OCI-LY7 (cell line): Measurements from ENCODE around the gene GOLGA8J. TPM values are rescaled to one million over a fixed set of nuclear protein-coding genes. Genes with fewer than 3 reads are reported as not detected.

Source experiments
- BruUV-seq: library from RNA; stranded (reverse); fragments of 400-500 nt; replicated peaks from 2 replicates; lab custom pipeline; 2021; lab: Mats Ljungman, UMichigan
- CTCF ChIA-PET: fragments of 300-600 bp; sonication (Branson Sonifier 250); formaldehyde crosslinking; loops from one replicate; lab custom pipeline; 2022; ENCODE audit warnings: antibody characterized with exemption; ENCODE audit not compliant: unreplicated experiment; lab: Charles Lee
- POLR2A ChIA-PET: fragments of 300-600 bp; sonication (Branson Sonifier 250); formaldehyde crosslinking; loops from one replicate; lab custom pipeline; 2022; ENCODE audit warnings: antibody characterized with exemption; lab: Charles Lee
- DNase-seq: peaks from one replicate; pipeline ENCODE4 v3.0.0-alpha.2; 2015; ENCODE audit warnings: low spot score
- H2AFZ ChIP-seq: fragments of 200-600 bp; sonication (generic), shearing (Covaris generic); 2 replicates; pipeline ENCODE4 v1.6.1; 2014; ENCODE audit warnings: mild to moderate bottlenecking, antibody characterized with exemption, low read length, moderate library complexity
- H3K27ac ChIP-seq: fragments of 200-600 bp; sonication (generic); 2 replicates; pipeline ENCODE4 v1.5.1; 2014; ENCODE audit warnings: mixed run types, low read depth, mild to moderate bottlenecking, moderate library complexity, low read length, inconsistent platforms; ENCODE audit not compliant: poor library complexity, severe bottlenecking
- H3K36me3 ChIP-seq: fragments of 200-600 bp; sonication (generic); 2 replicates; pipeline ENCODE4 v1.6.1; 2014; ENCODE audit warnings: mild to moderate bottlenecking, antibody characterized with exemption, low read length, moderate library complexity, mixed read lengths; ENCODE audit not compliant: insufficient read depth
- H3K4me1 ChIP-seq: fragments of 200-600 bp; sonication (generic); 2 replicates; pipeline ENCODE4 v1.5.1; 2014; ENCODE audit warnings: mild to moderate bottlenecking, low read length; ENCODE audit not compliant: insufficient read depth, poor library complexity, severe bottlenecking
- H3K4me2 ChIP-seq: fragments of 200-600 bp; sonication (generic); 2 replicates; pipeline ENCODE4 v1.6.1; 2014; ENCODE audit warnings: mild to moderate bottlenecking, low read length
- H3K4me3 ChIP-seq: fragments of 200-600 bp; sonication (generic); 2 replicates; pipeline ENCODE4 v1.5.1; 2014; ENCODE audit warnings: mild to moderate bottlenecking, low read depth, low read length; ENCODE audit not compliant: poor library complexity, severe bottlenecking
- H3K79me2 ChIP-seq: fragments of 200-600 bp; sonication (generic); 2 replicates; pipeline ENCODE4 v1.6.1; 2016; ENCODE audit warnings: low read depth, mild to moderate bottlenecking, low read length, moderate library complexity, mixed read lengths; ENCODE audit not compliant: insufficient read depth
- H3K9me2 ChIP-seq: fragments of 200-600 bp; sonication (generic); 2 replicates; pipeline ENCODE4 v1.6.1; 2016; ENCODE audit warnings: mild to moderate bottlenecking, low read length, mixed read lengths; ENCODE audit not compliant: insufficient read depth
- H3K9me3 ChIP-seq: fragments of 200-600 bp; sonication (generic); 2 replicates; pipeline ENCODE4 v1.6.1; 2014; ENCODE audit warnings: mild to moderate bottlenecking, mixed run types, low read length, mixed read lengths
- H4K20me1 ChIP-seq: fragments of 200-600 bp; sonication (generic); 2 replicates; pipeline ENCODE4 v1.6.1; 2014; ENCODE audit warnings: mild to moderate bottlenecking, antibody characterized with exemption, low read length, moderate library complexity, mixed read lengths; ENCODE audit not compliant: insufficient read depth
- EZH2phosphoT487 ChIP-seq: fragments of 200-600 bp; sonication (generic); IDR thresholded peaks from 2 replicates; pipeline ENCODE4 v1.6.1; 2018; ENCODE audit warnings: low read depth, borderline replicate concordance, mild to moderate bottlenecking, mixed run types, antibody characterized with exemption, low read length, moderate library complexity, mixed read lengths
- intact Hi-C: fragments of 100-400 bp; cut with micrococcal nuclease; formaldehyde crosslinking; loops from one replicate; pipeline ENCODE4 v1.10.0; 2022; ENCODE audit not compliant: unreplicated experiment
- total RNA-seq, 2 experiments: library from RNA; depleted of rRNA in 1 of 2; stranded (reverse); fragments of >200 nt in 1 of 2; shearing (Covaris generic) in 1 of 2; gene quantifications; 2 replicates each; pipeline ENCODE4 v1.2.3, GENCODE V29; 2014 to 2022
- TF ChIP-seq, protein P1 (sequence below): fragments of 200-600 bp; sonication (generic); conservative IDR thresholded peaks from 2 replicates; pipeline ENCODE4 v1.5.1; 2014; ENCODE audit warnings: mild to moderate bottlenecking, antibody characterized with exemption, low read length, moderate library complexity, mixed read lengths

GOLGA8J gene
- total RNA-seq, 2 experiments from 2014 or later = not detected

DNA sequence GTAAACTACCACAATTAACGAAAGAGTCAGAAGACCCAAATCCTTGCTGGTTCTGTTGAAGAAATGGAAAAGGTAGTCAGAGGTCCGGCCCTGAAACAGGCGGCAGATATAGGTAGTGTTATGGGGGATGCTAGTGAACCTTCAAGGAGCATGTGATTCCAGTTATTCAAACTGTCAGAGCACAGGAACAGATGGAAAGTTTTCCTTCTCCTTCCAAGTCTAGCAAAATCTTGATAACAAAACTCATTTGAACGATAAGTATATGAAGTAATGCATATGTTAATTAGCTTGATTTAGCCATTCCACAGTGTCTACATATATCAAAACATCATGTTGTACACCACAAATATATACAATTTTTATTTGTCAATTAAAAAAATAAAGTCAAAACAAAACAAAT, 26.6 kb upstream of the GOLGA8J start:
- no TSS peak for BruUV-seq
- no peaks in the 10 kb centered on the region for H3K79me2 ChIP-seq
- POLR2A ChIA-PET = no interaction called here

GRCh38 chr15:30059771-30060170, 23.0 kb upstream of the GOLGA8J start:
- CTCF ChIA-PET = no interaction called here
- DNase-seq = no peak
- BruUV-seq = no TSS peak

More for the DNA sequence above, 26.6 kb upstream of the GOLGA8J start:
- no peak for DNase-seq
- H3K9me3 ChIP-seq = no peaks in the 10 kb centered on the region
- H3K27ac ChIP-seq = no peak overlapping the region
- intact Hi-C loops = no loop called here
- H3K4me3 ChIP-seq = no peak overlapping the region
- no peak overlapping the region for H3K4me2 ChIP-seq
- TF ChIP-seq, protein P1, sequence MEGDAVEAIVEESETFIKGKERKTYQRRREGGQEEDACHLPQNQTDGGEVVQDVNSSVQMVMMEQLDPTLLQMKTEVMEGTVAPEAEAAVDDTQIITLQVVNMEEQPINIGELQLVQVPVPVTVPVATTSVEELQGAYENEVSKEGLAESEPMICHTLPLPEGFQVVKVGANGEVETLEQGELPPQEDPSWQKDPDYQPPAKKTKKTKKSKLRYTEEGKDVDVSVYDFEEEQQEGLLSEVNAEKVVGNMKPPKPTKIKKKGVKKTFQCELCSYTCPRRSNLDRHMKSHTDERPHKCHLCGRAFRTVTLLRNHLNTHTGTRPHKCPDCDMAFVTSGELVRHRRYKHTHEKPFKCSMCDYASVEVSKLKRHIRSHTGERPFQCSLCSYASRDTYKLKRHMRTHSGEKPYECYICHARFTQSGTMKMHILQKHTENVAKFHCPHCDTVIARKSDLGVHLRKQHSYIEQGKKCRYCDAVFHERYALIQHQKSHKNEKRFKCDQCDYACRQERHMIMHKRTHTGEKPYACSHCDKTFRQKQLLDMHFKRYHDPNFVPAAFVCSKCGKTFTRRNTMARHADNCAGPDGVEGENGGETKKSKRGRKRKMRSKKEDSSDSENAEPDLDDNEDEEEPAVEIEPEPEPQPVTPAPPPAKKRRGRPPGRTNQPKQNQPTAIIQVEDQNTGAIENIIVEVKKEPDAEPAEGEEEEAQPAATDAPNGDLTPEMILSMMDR = no peak
- no peak for TF ChIP-seq EZH2phosphoT487
- H3K4me1 ChIP-seq = no peaks in the 10 kb centered on the region
- H3K36me3 ChIP-seq = no peaks in the 10 kb centered on the region
- CTCF ChIA-PET = no interaction called here
- no peak overlapping the region for H2AFZ ChIP-seq
- no peaks in the 10 kb centered on the region for H4K20me1 ChIP-seq
- H3K9me2 ChIP-seq = no peaks in the 10 kb centered on the region

DNA sequence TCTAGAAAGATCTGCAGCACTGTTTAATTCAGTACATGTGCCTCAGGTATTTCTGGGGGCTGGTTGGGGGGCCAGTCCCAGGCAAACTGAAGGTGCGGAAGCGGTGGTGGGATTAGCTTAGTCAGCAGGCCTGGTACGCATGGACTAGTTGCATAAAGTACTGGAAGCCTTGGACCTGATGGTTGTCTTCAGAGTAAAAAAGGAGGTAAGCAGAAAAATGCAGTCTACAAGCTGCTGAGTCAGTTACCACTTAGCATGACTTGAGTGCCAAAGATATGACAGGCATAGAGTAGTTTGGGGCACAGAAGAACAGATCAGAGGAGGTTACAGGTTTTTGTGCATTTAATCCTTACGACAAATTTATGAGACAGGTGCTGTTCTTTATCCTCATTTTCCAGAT, 19.9 kb upstream of the GOLGA8J start:
- no peaks in the 10 kb centered on the region for H3K79me2 ChIP-seq
- CTCF ChIA-PET = no interaction called here
- intact Hi-C loops = no loop called here
- BruUV-seq = no TSS peak
- no peak for DNase-seq
- H2AFZ ChIP-seq = no peak overlapping the region
- no peaks in the 10 kb centered on the region for H3K4me1 ChIP-seq
- no peak overlapping the region for H3K4me3 ChIP-seq
- H3K4me2 ChIP-seq = no peak overlapping the region
- POLR2A ChIA-PET = interaction anchor here (0.6 kb wide), 1 partner anchor 13 kb away, joined by 5 read pairs; no protein-coding TSS in a partner anchor
- no peaks in the 10 kb centered on the region for H3K9me3 ChIP-seq
- TF ChIP-seq, protein P1 = no peak
- no peak for TF ChIP-seq EZH2phosphoT487
- no peaks in the 10 kb centered on the region for H3K9me2 ChIP-seq
- H4K20me1 ChIP-seq = no peaks in the 10 kb centered on the region
- no peaks in the 10 kb centered on the region for H3K36me3 ChIP-seq
- H3K27ac ChIP-seq = no peak overlapping the region

More at GRCh38 chr15:30059771-30060170, 23.0 kb upstream of the GOLGA8J start:
- H3K4me2 ChIP-seq = no peak overlapping the region
- H4K20me1 ChIP-seq = no peaks in the 10 kb centered on the region
- intact Hi-C loops = no loop called here
- no peaks in the 10 kb centered on the region for H3K9me3 ChIP-seq
- H3K27ac ChIP-seq = no peak overlapping the region
- no peaks in the 10 kb centered on the region for H3K4me1 ChIP-seq
- no peak overlapping the region for H3K4me3 ChIP-seq
- no peaks in the 10 kb centered on the region for H3K79me2 ChIP-seq
- no peak for TF ChIP-seq EZH2phosphoT487
- TF ChIP-seq, protein P1 = no peak
- POLR2A ChIA-PET = no interaction called here
- H3K9me2 ChIP-seq = no peaks in the 10 kb centered on the region
- H2AFZ ChIP-seq = no peak overlapping the region
- H3K36me3 ChIP-seq = no peaks in the 10 kb centered on the region
